ENCODE measurements around the gene ADIRF. TPM values are rescaled to one million over a fixed set of nuclear protein-coding genes. Genes with fewer than 3 reads are reported as not detected.
"Not testable (repeated sequence)": the region's sequence is repeated elsewhere in the genome, so short reads cannot be mapped to it uniquely, and the experiment has no call there.

The ADIRF gene
- not detected for total RNA-seq

DNA sequence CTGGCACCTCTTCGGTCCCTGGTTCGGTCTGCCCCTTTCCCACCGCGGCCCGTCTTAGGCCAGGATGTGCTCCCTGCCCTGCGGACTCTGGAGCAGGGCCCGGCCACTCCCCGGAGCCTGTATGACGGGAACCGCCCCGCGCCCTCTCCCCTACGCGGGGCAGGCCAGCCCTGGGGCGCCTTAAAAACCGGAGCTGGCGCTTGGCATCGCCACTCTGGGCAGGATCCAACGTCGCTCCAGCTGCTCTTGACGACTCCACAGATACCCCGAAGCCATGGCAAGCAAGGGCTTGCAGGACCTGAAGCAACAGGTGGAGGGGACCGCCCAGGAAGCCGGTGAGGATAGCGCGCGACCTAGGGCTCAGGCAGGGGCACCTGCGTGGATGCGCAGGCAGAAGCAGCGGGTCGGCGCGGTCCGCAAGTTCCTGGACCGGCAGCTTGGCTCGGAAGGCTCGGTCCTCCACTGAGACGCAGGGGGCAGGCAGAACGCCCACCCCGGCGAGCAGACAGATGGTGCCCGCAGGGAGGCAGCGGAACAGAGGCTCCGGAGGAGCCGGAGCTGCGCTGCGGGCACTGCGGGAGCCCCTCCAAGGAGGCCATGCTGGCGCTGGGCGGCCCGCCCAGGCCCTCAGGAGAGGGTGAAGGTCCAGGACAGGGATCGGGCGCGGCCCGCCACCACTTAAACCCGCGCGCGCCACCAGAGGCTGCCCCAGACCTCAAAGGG lies at the start of gene ADIRF:
ADIRF (plus strand) TSS at position 212 of the 723 bp plus-strand sequence; CDS start at position 275, 63 bp downstream.
- H3K4me1 Mint-ChIP-seq = peaks cover 33% of the 10 kb centered on the region
- CTCF ChIA-PET = interaction anchor here (1.1 to 3.9 kb wide), 3 partner anchors 8 to 125 kb away, joined by 3 to 35 read pairs (median 6); no protein-coding TSS in a partner anchor
- ATAC-seq (no peak), DNase-seq (peak; percentile 35)
- H3K4me3 Mint-ChIP-seq = no peak within 1 kb of the TSS
- no peaks in the 10 kb centered on the region for H3K9me3 Mint-ChIP-seq (ENCODE audit: low read depth)
- no peak within 1 kb of the TSS for H3K27ac Mint-ChIP-seq
- H3K36me3 Mint-ChIP-seq = no peaks in the 10 kb centered on the region
- H3K27me3 Mint-ChIP-seq = peaks cover 31% of the 10 kb centered on the region

DNA sequence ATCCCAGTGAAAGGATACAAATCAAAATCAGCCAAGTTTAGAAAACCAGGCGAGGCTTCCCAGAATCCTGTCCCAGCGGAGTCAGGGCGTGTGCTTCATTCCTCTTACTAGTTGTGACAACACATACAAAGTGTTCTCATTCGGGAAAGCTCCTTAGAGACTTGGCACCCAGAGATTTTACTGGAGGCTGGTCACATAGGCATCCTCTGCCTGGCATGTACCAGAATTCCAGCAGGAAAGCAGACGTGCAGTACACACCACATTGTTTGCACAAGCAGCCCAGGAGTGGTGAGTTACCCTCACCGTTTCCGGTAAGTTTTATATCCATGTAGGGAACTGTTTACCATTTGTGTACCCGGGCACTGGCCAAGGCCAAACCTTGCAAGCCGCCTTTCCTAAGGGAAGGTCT lies 45.7 kb upstream of the ADIRF start:
- Mint-ChIP-seq H3K4me1 (no peaks in the 10 kb centered on the region), H3K27me3 (no peaks in the 10 kb centered on the region), H3K27ac (no peak overlapping the region), H3K4me3 (no peak overlapping the region), H3K36me3 (peaks cover 13% of the 10 kb centered on the region), H3K9me3 (ENCODE audit: low read depth) (no peaks in the 10 kb centered on the region)
- ATAC-seq = no peak
- CTCF ChIA-PET = no interaction called here
- DNase-seq = no peak

DNA sequence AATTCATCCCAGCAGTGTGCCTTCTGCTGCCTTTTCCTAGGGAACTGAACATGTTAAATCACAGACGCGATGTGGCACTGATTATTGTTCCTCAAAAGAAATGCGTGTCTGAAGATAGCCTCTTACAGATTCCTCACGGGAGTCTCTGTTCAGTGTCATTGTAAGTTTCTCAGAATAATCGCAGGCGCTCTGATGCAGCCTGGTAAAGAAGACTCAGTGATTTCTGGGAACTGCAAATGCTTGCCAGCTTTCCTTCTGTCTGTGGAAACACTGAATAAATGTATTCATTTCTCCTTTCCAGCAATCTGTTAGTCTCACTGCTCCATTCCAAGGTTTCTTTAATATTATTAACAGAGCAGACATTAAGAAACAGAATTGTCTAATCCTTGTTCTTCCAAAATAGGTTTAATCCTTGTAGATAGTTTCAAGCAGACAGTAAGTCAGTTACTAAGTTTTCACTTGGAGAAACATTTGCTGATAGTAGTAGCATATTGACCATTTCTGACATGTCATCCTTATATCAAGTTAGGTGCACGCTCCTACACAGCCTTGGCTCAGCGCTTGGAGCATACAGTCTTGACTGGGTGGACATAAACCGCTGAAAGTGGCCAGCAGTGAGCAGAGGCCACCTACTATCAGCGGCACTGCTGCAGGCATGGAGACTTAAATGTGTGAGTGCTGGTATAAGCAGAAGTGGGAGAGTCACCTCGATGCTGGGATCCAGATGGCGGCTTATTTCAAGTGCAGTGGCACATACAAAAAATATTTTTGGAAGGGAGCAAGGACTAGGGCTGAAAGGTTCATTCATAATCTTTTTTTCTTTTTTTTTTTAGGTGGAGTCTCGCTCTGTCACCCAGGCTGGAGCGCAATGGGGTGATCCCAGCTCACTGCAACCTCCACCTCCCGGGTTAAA lies 38.6 kb upstream of the ADIRF start:
- Mint-ChIP-seq H3K9me3 (ENCODE audit: low read depth) (no peaks in the 10 kb centered on the region), H3K4me3 (no peak overlapping the region), H3K36me3 (no peaks in the 10 kb centered on the region), H3K27me3 (no peaks in the 10 kb centered on the region), H3K4me1 (no peaks in the 10 kb centered on the region), H3K27ac (no peak overlapping the region)
- CTCF ChIA-PET = no interaction called here
- DNase-seq (no peak), ATAC-seq (no peak)

DNA sequence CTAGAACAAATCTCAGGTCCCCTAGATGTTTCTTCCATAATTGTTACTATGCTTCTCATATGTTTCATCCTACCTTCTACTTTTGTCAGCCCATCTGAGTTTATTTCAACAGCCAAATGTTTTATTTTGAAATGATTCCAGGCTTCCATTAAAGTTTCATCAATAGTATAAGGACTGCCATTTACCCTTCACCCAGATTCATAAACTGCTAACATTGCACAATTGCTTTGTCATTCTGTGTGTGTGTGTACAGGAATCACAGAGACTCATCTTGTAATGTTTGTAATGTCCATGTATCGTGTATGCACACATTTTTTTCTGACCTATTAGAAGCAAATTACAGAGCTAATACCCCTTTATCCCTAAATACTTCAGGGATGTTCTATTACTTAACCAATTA lies 36.4 kb upstream of the ADIRF start:
- Mint-ChIP-seq H3K4me3 (no peak overlapping the region), H3K4me1 (no peaks in the 10 kb centered on the region), H3K36me3 (no peaks in the 10 kb centered on the region), H3K9me3 (ENCODE audit: low read depth) (no peaks in the 10 kb centered on the region), H3K27me3 (no peaks in the 10 kb centered on the region), H3K27ac (no peak overlapping the region)
- CTCF ChIA-PET = interaction anchor here (0.8 to 1.2 kb wide), 2 partner anchors 8 to 10 kb away, joined by 3 read pairs; no protein-coding TSS in a partner anchor
- DNase-seq = no peak
- no peak for ATAC-seq

DNA sequence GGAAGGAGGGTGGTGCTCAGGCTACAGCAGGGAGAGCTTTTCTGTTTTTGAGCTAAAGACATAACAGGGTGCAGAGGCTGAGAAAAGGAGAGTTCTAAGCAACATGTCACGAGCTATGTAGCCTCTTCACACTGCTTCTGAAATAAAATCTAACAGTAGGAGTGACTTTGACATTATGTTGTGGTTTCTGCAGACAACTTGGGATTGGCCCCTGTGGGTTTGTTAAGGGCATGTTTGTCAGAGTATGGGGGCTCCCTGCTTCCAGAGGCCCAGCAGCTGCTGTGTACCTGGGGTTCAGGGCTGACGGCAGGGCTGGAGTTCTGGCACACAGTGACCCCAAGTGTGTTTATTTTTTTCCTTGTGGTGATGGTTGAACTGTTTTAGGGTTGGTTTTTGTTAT lies 35.6 kb upstream of the ADIRF start:
- Mint-ChIP-seq H3K4me1 (no peaks in the 10 kb centered on the region), H3K27ac (no peak overlapping the region), H3K36me3 (no peaks in the 10 kb centered on the region), H3K9me3 (ENCODE audit: low read depth) (no peaks in the 10 kb centered on the region), H3K27me3 (no peaks in the 10 kb centered on the region), H3K4me3 (no peak overlapping the region)
- CTCF ChIA-PET = interaction anchor here (1.2 kb wide), 1 partner anchor 9 kb away, joined by 3 read pairs; no protein-coding TSS in a partner anchor
- ATAC-seq (no peak), DNase-seq (no peak)

DNA sequence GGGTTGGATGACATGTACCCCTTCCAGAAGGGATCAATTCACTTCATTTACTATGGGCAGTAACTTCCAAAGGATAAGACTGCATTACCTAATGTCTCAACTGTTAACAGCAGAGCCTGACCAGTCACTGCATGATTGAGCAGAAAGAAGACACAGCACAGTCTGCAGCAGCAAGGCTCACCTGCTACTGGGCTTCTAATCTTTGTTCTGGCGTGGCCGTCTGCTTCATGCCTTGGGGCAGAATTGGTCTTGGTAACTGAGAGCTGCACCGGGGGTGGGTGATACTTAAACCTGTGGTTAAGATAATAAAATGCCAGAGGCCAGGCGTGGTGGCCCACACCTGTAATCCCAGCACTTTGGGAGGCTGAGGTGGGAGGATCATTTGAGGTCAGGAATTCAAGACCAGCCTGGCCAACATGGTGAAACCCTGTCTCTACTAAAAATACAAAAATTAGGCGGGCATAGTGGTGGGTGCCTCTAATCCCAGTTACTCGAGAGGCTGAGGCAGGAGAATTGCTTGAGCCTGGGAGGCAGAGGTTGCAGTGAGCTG lies 34.0 kb upstream of the ADIRF start:
- DNase-seq; H3K4me3 Mint-ChIP-seq; H3K27ac Mint-ChIP-seq; H3K9me3 Mint-ChIP-seq (ENCODE audit: low read depth); ATAC-seq; H3K36me3 Mint-ChIP-seq; H3K27me3 Mint-ChIP-seq; H3K4me1 Mint-ChIP-seq; CTCF ChIA-PET: not testable (repeated sequence)

DNA sequence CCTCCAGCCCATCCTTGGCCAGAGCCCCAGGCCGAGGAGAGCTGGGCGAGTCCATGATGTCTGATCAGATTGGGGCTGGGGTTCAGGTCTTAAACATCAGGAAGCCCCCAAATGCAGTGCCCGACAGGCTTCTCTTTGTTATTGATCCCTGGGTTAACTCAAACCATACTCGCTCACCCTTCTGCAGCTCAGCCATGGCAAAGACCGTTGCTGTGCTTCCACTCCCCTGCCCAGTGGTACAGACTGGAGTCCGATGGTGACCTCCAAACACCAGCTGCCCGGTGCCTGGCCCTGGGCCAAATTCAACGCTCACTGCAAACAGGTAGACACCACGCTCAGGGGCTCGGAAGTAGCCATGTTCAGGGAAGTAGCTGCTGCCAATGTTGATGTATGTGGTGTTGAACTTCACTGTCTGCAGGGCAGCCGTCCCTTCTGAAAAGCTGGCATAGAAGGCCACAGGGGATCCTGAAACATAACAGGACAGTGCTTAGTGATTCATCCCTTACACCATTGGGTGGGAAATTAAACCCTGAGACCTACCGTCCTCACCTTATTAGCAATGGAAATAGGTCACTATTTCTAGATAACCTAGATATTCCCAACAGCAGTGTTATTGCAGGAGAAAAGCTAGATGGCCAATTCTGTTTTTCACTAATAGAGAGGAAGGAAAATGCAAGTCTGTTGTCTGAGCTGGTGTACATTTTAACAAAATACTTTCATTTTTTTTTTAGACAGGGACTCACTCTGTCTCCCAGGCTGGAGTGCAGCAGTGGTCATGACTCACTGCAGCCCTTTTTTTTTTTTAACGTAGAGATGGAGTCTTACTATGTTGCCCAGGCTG lies 31.4 kb upstream of the ADIRF start:
- H3K4me1 Mint-ChIP-seq = peaks cover 4% of the 10 kb centered on the region
- H3K36me3 Mint-ChIP-seq = no peaks in the 10 kb centered on the region

DNA sequence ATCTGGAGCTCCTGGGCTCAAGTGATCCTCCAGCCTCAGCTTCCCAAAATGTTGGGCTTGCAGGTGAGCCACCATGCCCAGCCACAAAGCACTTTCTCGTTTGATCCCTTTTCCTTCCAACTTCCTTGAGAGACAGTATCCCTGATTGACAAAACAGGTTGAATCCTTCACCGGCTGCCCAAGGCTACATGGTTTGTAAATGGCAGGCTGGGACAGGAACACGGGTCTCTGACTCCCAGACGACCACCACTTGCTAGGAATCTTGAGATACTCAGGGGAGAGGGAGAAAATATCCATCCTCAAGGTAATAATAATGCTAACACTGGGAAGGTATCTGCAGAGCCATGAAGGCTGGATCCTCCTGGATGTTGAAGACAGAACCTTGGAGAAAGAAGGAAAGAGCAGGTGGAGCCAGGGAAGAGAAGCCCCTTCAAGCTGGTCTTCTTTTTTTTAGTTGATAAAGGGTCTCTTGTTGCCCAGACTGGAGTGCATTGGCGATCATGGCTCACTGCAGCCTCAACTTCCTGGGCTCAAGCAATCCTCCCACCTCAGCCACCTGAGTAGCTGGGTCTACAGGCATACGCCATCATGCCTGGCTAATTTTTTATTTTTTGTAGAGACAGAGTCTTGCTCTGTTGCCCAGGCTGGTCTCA lies 30.7 kb upstream of the ADIRF start:
- Mint-ChIP-seq H3K27ac (no peak overlapping the region), H3K4me3 (no peak overlapping the region), H3K36me3 (no peaks in the 10 kb centered on the region), H3K9me3 (ENCODE audit: low read depth) (no peaks in the 10 kb centered on the region), H3K27me3 (no peaks in the 10 kb centered on the region), H3K4me1 (peaks cover 4% of the 10 kb centered on the region)
- ATAC-seq = no peak
- DNase-seq = peak; percentile 27
- CTCF ChIA-PET = interaction anchor here (1.1 to 3.5 kb wide), 10 partner anchors 9 to 249 kb away, joined by 3 to 35 read pairs (median 4); partner anchors contain the start of gene ADIRF

More for the DNA sequence above, 31.4 kb upstream of the ADIRF start:
- ATAC-seq = no peak
- Mint-ChIP-seq H3K9me3 (ENCODE audit: low read depth) (no peaks in the 10 kb centered on the region), H3K27me3 (no peaks in the 10 kb centered on the region), H3K27ac (no peak overlapping the region), H3K4me3 (no peak overlapping the region)
- peak; percentile 38 for DNase-seq
- CTCF ChIA-PET = interaction anchor here (1.3 to 1.5 kb wide), 3 partner anchors 10 to 248 kb away, joined by 3 to 4 read pairs (median 3); no protein-coding TSS in a partner anchor

DNA sequence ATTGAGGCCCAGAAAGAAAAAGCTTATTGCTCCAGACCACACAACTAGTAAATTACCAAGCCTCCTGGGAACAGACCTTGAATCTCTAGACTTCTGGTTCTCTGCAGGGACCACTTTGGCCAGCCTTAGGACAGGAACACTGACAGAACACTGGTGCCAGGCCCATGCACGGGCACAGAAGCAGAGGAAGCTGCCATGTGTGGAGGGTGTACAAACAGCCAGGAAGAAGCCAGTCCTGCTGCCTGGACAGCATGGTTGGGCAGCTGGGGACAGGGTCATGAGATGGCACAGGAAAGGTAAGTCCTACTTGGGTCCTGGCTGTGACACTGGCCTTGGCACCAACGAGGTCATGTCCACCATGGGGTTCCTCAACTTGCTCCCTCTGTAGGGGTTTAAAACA lies 30.0 kb upstream of the ADIRF start:
- Mint-ChIP-seq H3K36me3 (no peaks in the 10 kb centered on the region), H3K27me3 (no peaks in the 10 kb centered on the region), H3K9me3 (ENCODE audit: low read depth) (no peaks in the 10 kb centered on the region), H3K27ac (no peak overlapping the region), H3K4me1 (peaks cover 4% of the 10 kb centered on the region), H3K4me3 (no peak overlapping the region)
- CTCF ChIA-PET = interaction anchor here (0.7 to 3.5 kb wide), 18 partner anchors 8 to 250 kb away, joined by 3 to 35 read pairs (median 5); partner anchors contain the start of genes ADIRF, GLUD1 and SHLD2
- DNase-seq = peak; percentile 34
- ATAC-seq = no peak

DNA sequence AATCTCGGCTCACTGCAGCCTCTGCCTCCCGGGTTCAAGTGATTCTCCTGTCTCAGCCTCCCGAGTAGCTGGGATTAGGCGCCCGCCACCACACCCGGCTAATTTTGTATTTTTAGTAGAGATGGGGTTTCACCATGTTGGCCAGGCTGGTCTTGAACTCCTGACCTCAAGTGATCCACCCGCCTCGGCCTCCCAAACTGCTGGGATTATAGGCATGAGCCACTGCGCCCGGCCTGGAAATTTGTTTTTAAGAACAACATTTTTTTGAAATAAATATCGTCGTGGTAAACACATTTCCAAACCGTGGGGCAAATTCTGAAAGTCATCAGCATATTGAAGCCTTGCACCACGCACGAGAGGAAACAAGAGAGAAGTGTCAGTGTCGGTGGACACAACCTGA lies 28.2 kb upstream of the ADIRF start:
- not testable (repeated sequence) for H3K4me3 Mint-ChIP-seq; DNase-seq; H3K9me3 Mint-ChIP-seq (ENCODE audit: low read depth); H3K36me3 Mint-ChIP-seq; H3K27me3 Mint-ChIP-seq; ATAC-seq; H3K27ac Mint-ChIP-seq
- CTCF ChIA-PET = interaction anchor here (0.5 to 3.5 kb wide), 12 partner anchors 8 to 228 kb away, joined by 3 to 35 read pairs (median 3); partner anchors contain the start of gene ADIRF
- peaks cover 11% of the 10 kb centered on the region for H3K4me1 Mint-ChIP-seq

DNA sequence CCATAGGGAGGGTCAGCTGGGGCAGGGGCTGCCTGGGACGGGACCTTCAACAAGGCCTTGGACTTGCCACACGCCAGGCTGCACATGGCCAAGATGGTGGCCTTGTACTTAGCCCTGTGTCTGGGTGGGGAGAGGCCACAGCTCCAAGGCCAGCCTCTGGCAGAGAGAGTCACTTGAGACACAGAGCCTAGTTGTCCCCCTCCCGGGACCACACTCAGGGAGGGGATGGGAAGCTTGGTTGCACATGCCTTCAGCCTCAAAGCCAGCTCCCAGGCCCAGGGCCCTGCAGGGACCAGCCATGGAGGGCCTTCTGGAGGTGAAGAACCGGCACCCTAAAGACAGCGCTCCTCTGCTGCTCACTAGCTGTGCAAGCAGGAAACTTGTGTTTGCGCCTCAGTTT lies 27.6 kb upstream of the ADIRF start:
- no peak for ATAC-seq

DNA sequence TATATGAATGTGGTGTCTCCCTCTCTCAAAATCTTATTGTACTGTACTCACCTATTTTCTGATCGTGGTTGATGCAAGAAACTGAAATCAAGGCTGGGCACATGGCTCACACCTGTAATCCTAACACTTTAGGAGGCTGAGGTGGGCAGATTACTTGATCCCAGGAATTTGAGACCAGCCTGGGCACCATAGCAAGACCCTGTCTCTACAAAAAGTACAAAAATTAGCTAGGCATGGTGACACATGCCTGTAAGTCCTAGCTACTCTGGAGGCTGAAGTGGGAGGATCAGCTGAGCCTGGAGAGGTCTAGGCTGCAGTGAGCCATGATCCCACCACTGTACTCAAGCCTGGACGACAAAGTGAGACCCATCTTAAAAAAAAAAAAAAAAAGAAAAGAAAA lies 26.9 kb upstream of the ADIRF start:
- ATAC-seq = no peak
- Mint-ChIP-seq H3K27ac (no peak overlapping the region), H3K9me3 (ENCODE audit: low read depth) (no peaks in the 10 kb centered on the region), H3K36me3 (no peaks in the 10 kb centered on the region), H3K27me3 (peaks cover 1% of the 10 kb centered on the region), H3K4me3 (no peak overlapping the region), H3K4me1 (peaks cover 11% of the 10 kb centered on the region)
- CTCF ChIA-PET = interaction anchor here (1.0 to 3.5 kb wide), 4 partner anchors 9 to 166 kb away, joined by 3 to 35 read pairs (median 3); partner anchors contain the start of gene ADIRF
- no peak for DNase-seq

More for the DNA sequence above, 27.6 kb upstream of the ADIRF start:
- Mint-ChIP-seq H3K4me3 (no peak overlapping the region), H3K4me1 (peaks cover 11% of the 10 kb centered on the region), H3K27ac (no peak overlapping the region), H3K27me3 (no peaks in the 10 kb centered on the region), H3K9me3 (ENCODE audit: low read depth) (no peaks in the 10 kb centered on the region), H3K36me3 (no peaks in the 10 kb centered on the region)
- peak; percentile 39 for DNase-seq
- CTCF ChIA-PET = interaction anchor here (1.1 to 3.5 kb wide), 5 partner anchors 9 to 187 kb away, joined by 3 to 35 read pairs (median 3); partner anchors contain the start of gene ADIRF

Data from activated CD8-positive, alpha-beta memory T cell treated with anti-CD3 and anti-CD28 coated beads, Interleukin-2, amount 10 ng/mL, durations not matched to agents 7 days and 5 days (primary cell).